ENCODE measurements around the gene LRRC49.

GRCh38 chr15:71015342-71015741 lies 122.7 kb downstream of the LRRC49 start:
- TF ChIP-seq CTCF (optimal IDR thresholded peaks at IDR 0.05 in 1 of 3, IDR thresholded peaks at IDR 0.05 in 1 of 3, conservative IDR thresholded peaks at IDR 0.05 in 1 of 3; ENCODE audit: extremely low read depth in 1 of 3, insufficient read depth in 2 of 3, low read length in 3 of 3) (no peak), EZH2 (IDR thresholded peaks at IDR 0.05; ENCODE audit: low read length) (no peak)

Measured in keratinocyte (primary cell).